NB4 (cell line): ENCODE measurements around the gene COX6A2.
"Not testable (repeated sequence)": the region's sequence is repeated elsewhere in the genome, so short reads cannot be mapped to it uniquely, and the experiment has no call there.

Source experiments
- DNase-seq: peaks from one replicate; pipeline ENCODE4 v3.0.0; 2010; ENCODE audit warnings: low read depth
- H3K4me3 ChIP-seq: one replicate; pipeline ENCODE4 v1.5.1; 2011; ENCODE audit warnings: mild to moderate bottlenecking, low read depth, low read length, moderate library complexity
- CTCF ChIP-seq: IDR thresholded peaks from one replicate; pipeline ENCODE4 v1.5.1; 2012; ENCODE audit warnings: low read depth, low read length
- MAX ChIP-seq: IDR thresholded peaks from 2 replicates; pipeline ENCODE4 v1.6.1; 2011; ENCODE audit warnings: low read depth, low read length
- MYC ChIP-seq: IDR thresholded peaks from 2 replicates; pipeline ENCODE4 v1.6.1; 2011; ENCODE audit warnings: low read depth, low read length
- POLR2A ChIP-seq: IDR thresholded peaks from 2 replicates; pipeline ENCODE4 v1.6.1; 2011; ENCODE audit warnings: mild to moderate bottlenecking; ENCODE audit not compliant: insufficient read length; ENCODE audit errors: extremely low read depth

COX6A2 gene

GRCh38 chr16:31423801-31424200 lies 4.4 kb downstream of the COX6A2 start:
- no peak for DNase-seq
- no peak for TF ChIP-seq MYC
- TF ChIP-seq POLR2A = no peak
- TF ChIP-seq MAX = no peak
- no peak for TF ChIP-seq CTCF
- no peak overlapping the region for H3K4me3 ChIP-seq

- DNase-seq = no peak
- no peak for TF ChIP-seq POLR2A
- TF ChIP-seq CTCF = no peak
- TF ChIP-seq MYC = no peak
- H3K4me3 ChIP-seq = no peak overlapping the region
These were observed 4.9 kb downstream of the COX6A2 start for GRCh38 chr16:31423241-31423640.

GRCh38 chr16:31421587-31421986 lies 6.6 kb downstream of the COX6A2 start:
- no peak for DNase-seq
- no peak overlapping the region for H3K4me3 ChIP-seq
- TF ChIP-seq MYC (no peak), POLR2A (no peak), MAX (no peak), CTCF (no peak)

GRCh38 chr16:31420037-31420436 lies 8.1 kb downstream of the COX6A2 start:
- TF ChIP-seq MYC (no peak), CTCF (no peak)

GRCh38 chr16:31417916-31418315 lies 10.2 kb downstream of the COX6A2 start:
- no peak for DNase-seq
- no peak overlapping the region for H3K4me3 ChIP-seq
- TF ChIP-seq CTCF (no peak), MYC (no peak), MAX (no peak), POLR2A (no peak)

More at GRCh38 chr16:31420037-31420436, 8.1 kb downstream of the COX6A2 start:
- no peak for DNase-seq
- H3K4me3 ChIP-seq = no peak overlapping the region

- DNase-seq, H3K4me3 ChIP-seq: not testable (repeated sequence)
These were observed 11.1 kb downstream of the COX6A2 start for GRCh38 chr16:31417036-31417435.

- TF ChIP-seq MYC (no peak), POLR2A (no peak), CTCF (no peak), MAX (no peak)
- no peak overlapping the region for H3K4me3 ChIP-seq
- DNase-seq = no peak
These were observed 11.8 kb downstream of the COX6A2 start for GRCh38 chr16:31416371-31416770.
